AG04449 (cell line): ENCODE data around the gene OR5AU1.
"Not testable (repeated sequence)": the region's sequence is repeated elsewhere in the genome, so short reads cannot be mapped to it uniquely, and the experiment has no call there.

Experiments used
- CTCF ChIA-PET: fragments of 350-600 bp; formaldehyde crosslinking; extraction: SDS; loops from one replicate; lab custom pipeline; 2021; ENCODE audit warnings: antibody characterized with exemption; lab: Yijun Ruan, JAX
- POLR2A ChIA-PET: fragments of 400-600, 350-600 bp; formaldehyde crosslinking; extraction: SDS; loops from one replicate; lab custom pipeline; 2020; ENCODE audit warnings: antibody characterized with exemption, inconsistent platforms; lab: Yijun Ruan, JAX
- DNase-seq: peaks from one replicate; pipeline ENCODE4 v3.0.0-alpha.2; 2010; ENCODE audit warnings: low read depth, low spot score
- H3K4me3 ChIP-seq: 2 replicates; pipeline ENCODE4 v1.5.1; 2011; ENCODE audit warnings: low read depth, mild to moderate bottlenecking, control low read depth, low read length
- TF ChIP-seq, protein P1 (sequence below): IDR thresholded peaks from one replicate; pipeline ENCODE4 v1.5.1; 2011; ENCODE audit warnings: mild to moderate bottlenecking, moderate library complexity, low read length, control low read depth, inconsistent platforms; ENCODE audit not compliant: insufficient read depth; ENCODE audit errors: missing control alignments

Gene OR5AU1

DNA sequence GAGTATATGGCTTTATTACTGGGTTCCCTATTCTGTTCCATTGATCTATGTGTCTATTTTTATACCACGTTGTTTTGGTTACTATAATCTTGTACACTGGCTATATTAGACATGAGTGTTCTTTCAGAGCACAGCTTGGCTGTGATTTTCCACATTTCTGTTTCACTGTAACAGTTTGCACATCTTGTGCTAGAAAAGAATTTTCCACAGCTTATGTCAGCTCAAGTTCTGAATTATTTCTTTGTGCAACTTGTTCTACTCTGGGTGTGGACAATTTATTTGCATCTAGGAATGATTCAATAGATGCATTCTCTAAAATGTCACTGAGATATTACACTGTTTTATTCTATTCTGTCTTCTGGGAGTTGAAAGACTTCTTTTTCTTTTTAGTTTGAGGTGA is 28.4 kb upstream of the OR5AU1 start:
- TF ChIP-seq, protein P1, sequence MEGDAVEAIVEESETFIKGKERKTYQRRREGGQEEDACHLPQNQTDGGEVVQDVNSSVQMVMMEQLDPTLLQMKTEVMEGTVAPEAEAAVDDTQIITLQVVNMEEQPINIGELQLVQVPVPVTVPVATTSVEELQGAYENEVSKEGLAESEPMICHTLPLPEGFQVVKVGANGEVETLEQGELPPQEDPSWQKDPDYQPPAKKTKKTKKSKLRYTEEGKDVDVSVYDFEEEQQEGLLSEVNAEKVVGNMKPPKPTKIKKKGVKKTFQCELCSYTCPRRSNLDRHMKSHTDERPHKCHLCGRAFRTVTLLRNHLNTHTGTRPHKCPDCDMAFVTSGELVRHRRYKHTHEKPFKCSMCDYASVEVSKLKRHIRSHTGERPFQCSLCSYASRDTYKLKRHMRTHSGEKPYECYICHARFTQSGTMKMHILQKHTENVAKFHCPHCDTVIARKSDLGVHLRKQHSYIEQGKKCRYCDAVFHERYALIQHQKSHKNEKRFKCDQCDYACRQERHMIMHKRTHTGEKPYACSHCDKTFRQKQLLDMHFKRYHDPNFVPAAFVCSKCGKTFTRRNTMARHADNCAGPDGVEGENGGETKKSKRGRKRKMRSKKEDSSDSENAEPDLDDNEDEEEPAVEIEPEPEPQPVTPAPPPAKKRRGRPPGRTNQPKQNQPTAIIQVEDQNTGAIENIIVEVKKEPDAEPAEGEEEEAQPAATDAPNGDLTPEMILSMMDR, result no peak
- ChIA-PET CTCF (interaction anchor here (0.9 kb wide), 1 partner anchor 48 kb away, joined by 6 read pairs; no protein-coding TSS in a partner anchor), POLR2A (no interaction called here)
- no peak overlapping the region for H3K4me3 ChIP-seq
- DNase-seq, result no peak

DNA sequence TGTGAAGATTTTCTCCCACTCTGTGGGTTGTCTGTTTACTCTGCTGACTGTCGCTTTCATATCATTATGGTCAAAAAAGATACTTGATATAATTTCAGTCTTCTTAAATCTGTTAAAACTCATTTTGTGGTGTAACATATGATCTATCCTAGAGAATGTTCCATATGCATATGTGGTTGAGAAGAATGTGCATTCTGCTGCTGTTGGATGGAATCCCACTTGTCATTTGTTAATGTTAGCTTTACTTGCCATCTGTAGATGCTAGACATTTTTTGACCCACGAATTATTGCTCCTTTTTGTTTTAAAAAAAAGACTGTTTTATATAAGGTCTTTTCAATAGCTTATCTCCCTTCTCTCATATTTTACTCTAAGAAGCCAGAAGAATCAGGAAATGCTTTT is 26.3 kb upstream of the OR5AU1 start:
- POLR2A ChIA-PET, result no interaction called here
- H3K4me3 ChIP-seq, result no peak overlapping the region
- TF ChIP-seq, protein P1, result no peak
- no peak for DNase-seq
- CTCF ChIA-PET, result no interaction called here

DNA sequence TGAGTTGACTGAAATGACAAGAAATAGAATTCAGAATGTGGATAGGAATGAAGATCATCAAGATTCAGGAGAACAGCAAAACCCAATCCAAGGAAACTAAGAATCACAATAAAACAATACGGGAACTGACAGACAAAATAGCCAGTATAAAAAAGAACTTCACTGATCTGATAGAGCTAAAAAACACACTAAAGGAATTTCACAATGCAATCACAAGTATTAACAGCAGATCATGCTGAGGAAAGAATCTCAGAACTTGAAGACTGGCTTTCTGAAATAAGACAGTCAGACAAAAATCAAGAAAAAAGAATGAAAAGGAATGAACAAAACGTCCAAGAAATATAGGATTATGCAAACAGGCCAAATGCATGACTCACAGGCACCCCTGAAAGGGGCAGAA is 15.3 kb upstream of the OR5AU1 start:
- no peak for DNase-seq
- TF ChIP-seq, protein P1, result no peak
- no peak overlapping the region for H3K4me3 ChIP-seq
- ChIA-PET POLR2A (no interaction called here), CTCF (interaction anchor here (1.4 kb wide), 1 partner anchor 68 kb away, joined by 4 read pairs; no protein-coding TSS in a partner anchor)

DNA sequence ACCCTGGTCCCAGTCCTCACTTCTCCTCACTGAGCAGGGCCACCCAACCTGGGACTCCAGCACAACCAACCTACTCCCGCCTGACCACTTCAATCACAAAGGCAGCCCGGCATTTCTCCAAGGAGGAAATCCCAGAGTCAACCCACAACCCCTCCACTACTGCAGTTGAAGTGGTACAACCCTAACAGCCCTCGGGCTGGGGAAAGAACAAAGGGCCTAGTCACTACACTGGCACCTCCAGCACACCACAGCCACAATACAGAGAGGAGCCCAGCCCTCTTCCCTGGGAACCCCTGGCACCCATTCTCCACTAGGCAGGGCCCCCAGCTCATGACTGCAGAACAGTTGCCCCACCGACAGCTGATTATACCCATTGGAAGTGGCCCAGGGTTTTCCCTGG is 13.7 kb upstream of the OR5AU1 start:
- H3K4me3 ChIP-seq, result no peak overlapping the region
- TF ChIP-seq, protein P1, result no peak
- no peak for DNase-seq
- ChIA-PET CTCF (no interaction called here), POLR2A (no interaction called here)

DNA sequence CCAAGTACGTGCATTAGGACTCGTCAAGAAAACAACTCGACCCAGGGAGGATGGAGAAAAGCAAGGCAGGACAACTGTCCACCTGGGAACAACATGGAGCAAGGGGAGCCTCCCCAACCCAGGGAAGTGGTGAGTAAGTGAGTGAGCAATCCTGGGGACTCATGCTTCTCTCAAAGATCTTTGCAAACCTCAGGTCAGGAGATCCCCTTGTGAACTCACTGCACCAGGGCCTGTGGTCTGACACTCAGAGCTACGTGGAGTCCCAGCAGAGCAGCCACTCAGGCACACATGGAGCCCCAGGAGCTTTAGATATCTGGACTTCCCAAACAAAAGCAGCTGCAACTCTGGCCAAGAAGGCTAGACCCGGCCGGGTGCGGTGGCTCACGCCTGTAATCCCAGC is 12.2 kb upstream of the OR5AU1 start:
- ChIA-PET CTCF (interaction anchor here (1.6 kb wide), 1 partner anchor 31 kb away, joined by 5 read pairs; no protein-coding TSS in a partner anchor), POLR2A (no interaction called here)
- TF ChIP-seq, protein P1, result no peak
- DNase-seq, result no peak
- H3K4me3 ChIP-seq, result no peak overlapping the region

DNA sequence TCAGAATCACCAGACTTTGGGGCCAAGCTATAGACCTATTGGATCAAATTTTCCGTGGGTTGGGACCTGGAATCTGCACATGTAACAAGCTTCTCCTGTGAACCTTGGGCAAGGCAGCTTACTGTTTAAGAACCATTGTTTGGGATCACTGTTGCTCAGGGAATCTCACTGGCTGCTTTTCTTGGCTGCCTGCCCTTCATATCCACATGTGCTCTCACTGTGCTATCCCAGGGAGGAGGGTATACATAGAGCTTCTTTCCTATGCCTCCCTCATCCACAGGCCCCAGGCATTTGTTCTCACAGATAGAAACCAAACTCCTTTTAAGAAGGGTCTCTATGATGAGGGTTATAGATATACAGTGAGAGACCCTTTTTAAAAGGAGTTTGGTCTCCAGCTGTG is 9.8 kb upstream of the OR5AU1 start:
- H3K4me3 ChIP-seq, DNase-seq, POLR2A ChIA-PET: not testable (repeated sequence)
- CTCF ChIA-PET, result interaction anchor here (1.3 to 1.7 kb wide), 2 partner anchors 29 to 31 kb away, joined by 3 to 5 read pairs; no protein-coding TSS in a partner anchor

DNA sequence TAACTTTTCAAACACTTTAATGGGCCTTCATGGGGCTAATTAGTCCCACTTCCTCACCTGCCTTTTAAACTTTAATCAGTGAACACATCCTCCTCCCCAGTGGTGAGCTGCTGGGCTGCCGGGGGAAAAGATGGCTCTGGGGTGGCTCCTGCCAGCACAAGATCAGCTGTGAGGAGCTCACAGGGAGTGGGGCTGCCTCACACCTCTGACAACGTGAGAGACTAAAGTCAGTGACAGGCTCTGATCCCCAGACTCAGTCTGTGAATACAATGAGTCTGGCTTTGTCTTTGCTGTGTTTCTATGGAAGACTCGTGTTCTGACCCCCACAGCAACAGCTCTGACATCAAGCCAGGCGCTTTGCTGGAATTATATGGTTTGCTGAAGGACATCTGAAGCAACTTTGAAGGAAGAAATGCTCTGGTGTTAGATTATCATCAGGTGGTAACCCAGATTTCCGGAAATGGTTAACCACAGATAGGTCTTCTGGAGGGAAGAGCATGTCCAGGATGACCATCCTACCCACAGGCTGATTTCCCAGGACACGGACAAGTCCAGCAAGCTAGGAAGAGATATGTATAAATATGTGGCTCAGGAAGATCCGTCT is 9.2 kb upstream of the OR5AU1 start:
- POLR2A ChIA-PET, result interaction anchor here (0.6 kb wide), 1 partner anchor 1302 kb away, joined by 3 read pairs; no protein-coding TSS in a partner anchor
- CTCF ChIA-PET, result interaction anchor here (1.3 to 1.7 kb wide), 2 partner anchors 29 to 30 kb away, joined by 3 to 5 read pairs; no protein-coding TSS in a partner anchor
- H3K4me3 ChIP-seq, DNase-seq: not testable (repeated sequence)
